ENCODE results near the gene COA1.

DNA sequence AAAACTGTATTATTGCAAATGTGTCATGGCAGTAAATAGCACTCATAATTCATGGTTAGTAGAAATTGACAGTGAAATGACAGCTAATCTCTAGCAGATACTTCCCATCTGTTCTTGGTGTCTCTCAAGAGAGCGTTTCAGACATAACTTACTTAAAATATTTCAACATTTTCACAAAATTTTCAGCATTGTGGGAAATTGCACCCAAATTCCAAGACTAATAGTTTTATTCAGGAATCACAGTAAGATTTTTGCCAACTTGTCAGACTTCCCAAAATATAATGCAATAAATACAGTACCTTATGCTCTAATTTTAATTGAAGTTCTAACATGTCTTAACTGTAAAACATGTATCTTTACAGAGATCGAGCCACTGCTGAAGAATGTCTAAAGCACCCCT, 105.2 kb downstream of the COA1 start:
- TF ChIP-seq EZH2phosphoT487 (IDR thresholded peaks at IDR 0.05; ENCODE audit: insufficient read depth, low read depth) (no peak), EZH2 (IDR thresholded peaks at IDR 0.05; ENCODE audit: insufficient read depth, poor library complexity, severe bottlenecking) (no peak)
